IMR-90 (cell line): ENCODE results near the gene HSD17B11. TPM values are rescaled to one million over a fixed set of nuclear protein-coding genes. Genes with fewer than 3 reads are reported as not detected.
"Not testable (repeated sequence)": the region's sequence is repeated elsewhere in the genome, so short reads cannot be mapped to it uniquely, and the experiment has no call there.

Source experiments
- ATAC-seq: fragments of 200-7000 bp; cut with Tn5 transposase; 2 replicates; pipeline ENCODE4 v1.9.1; 2020; ENCODE audit warnings: low read depth, mild to moderate bottlenecking, moderate library complexity
- BruUV-seq: library from RNA; stranded (reverse); fragments of 400-500 nt; replicated peaks from 2 replicates; lab custom pipeline; 2021; lab: Mats Ljungman, UMichigan
- CTCF ChIA-PET: fragments of 300-600 bp; formaldehyde crosslinking; extraction: SDS; loops from one replicate; lab custom pipeline; 2021; ENCODE audit warnings: antibody characterized with exemption; lab: Yijun Ruan, JAX
- POLR2A ChIA-PET: fragments of 300-600 bp; sonication (Branson Sonifier 250); formaldehyde crosslinking; loops from one replicate; lab custom pipeline; 2022; ENCODE audit warnings: antibody characterized with exemption; ENCODE audit not compliant: unreplicated experiment; lab: Charles Lee
- DNase-seq: peaks from one replicate; pipeline ENCODE4 v3.0.0; 2013
- H2AFZ ChIP-seq: replicated peaks from 2 replicates; pipeline ENCODE3; 2013; ENCODE audit warnings: low read length, mild to moderate bottlenecking; ENCODE audit not compliant: poor library complexity
- H2AK5ac ChIP-seq: 2 replicates; pipeline ENCODE4 v1.6.1; 2013; ENCODE audit warnings: low read depth, low read length, inconsistent platforms
- H2AK9ac ChIP-seq: replicated peaks from 2 replicates; pipeline ENCODE3; 2013; ENCODE audit warnings: mild to moderate bottlenecking, low read depth, low read length, moderate library complexity; ENCODE audit not compliant: poor library complexity
- H2BK120ac ChIP-seq: 2 replicates; pipeline ENCODE4 v1.6.1; 2013; ENCODE audit warnings: low read depth, low read length, inconsistent platforms
- H2BK15ac ChIP-seq: 3 replicates; pipeline ENCODE4 v1.6.1; 2013; ENCODE audit warnings: low read depth, low read length, inconsistent platforms
- H2BK20ac ChIP-seq: 2 replicates; pipeline ENCODE4 v1.6.1; 2013; ENCODE audit warnings: low read depth, mild to moderate bottlenecking, inconsistent platforms, low read length, moderate library complexity
- H2BK5ac ChIP-seq: 2 replicates; pipeline ENCODE4 v1.6.1; 2013; ENCODE audit warnings: mild to moderate bottlenecking, low read depth, low read length, inconsistent platforms; ENCODE audit not compliant: poor library complexity, severe bottlenecking
- H3K14ac ChIP-seq: replicated peaks from 2 replicates; pipeline ENCODE4 v1.6.1; 2013; ENCODE audit warnings: low read depth, low read length, inconsistent platforms
- H3K18ac ChIP-seq: 2 replicates; pipeline ENCODE4 v1.6.1; 2013; ENCODE audit warnings: low read depth, low read length, control low read depth
- H3K23ac ChIP-seq: 2 replicates; pipeline ENCODE4 v1.6.1; 2013; ENCODE audit warnings: low read depth, low read length, inconsistent platforms
- H3K27ac ChIP-seq: 2 replicates; pipeline ENCODE4 v1.5.1; 2013; ENCODE audit warnings: mild to moderate bottlenecking, control low read depth, low read length; ENCODE audit not compliant: insufficient read depth
- H3K27me3 ChIP-seq: 2 replicates; pipeline ENCODE4 v1.6.1; 2013; ENCODE audit warnings: low read length; ENCODE audit not compliant: control insufficient read depth, insufficient read depth
- H3K36me3 ChIP-seq: 2 replicates; pipeline ENCODE4 v1.6.1; 2013; ENCODE audit warnings: low read length, mixed read lengths; ENCODE audit not compliant: control insufficient read depth, insufficient read depth
- H3K4ac ChIP-seq: 2 replicates; pipeline ENCODE4 v1.6.1; 2013; ENCODE audit warnings: low read depth, low read length, inconsistent platforms
- H3K4me1 ChIP-seq: 2 replicates; pipeline ENCODE4 v1.6.1; 2013; ENCODE audit warnings: low read length, mixed read lengths; ENCODE audit not compliant: control insufficient read depth, insufficient read depth
- H3K4me2 ChIP-seq: 2 replicates; pipeline ENCODE4 v1.6.1; 2013; ENCODE audit warnings: low read depth, mild to moderate bottlenecking, control low read depth, low read length, moderate library complexity
- H3K4me3 ChIP-seq: 2 replicates; pipeline ENCODE4 v1.5.1; 2013; ENCODE audit warnings: low read depth, mild to moderate bottlenecking, control low read depth, low read length, moderate library complexity; ENCODE audit not compliant: insufficient read depth
- H3K56ac ChIP-seq: 2 replicates; pipeline ENCODE4 v1.6.1; 2013; ENCODE audit warnings: low read length, inconsistent platforms; ENCODE audit not compliant: insufficient read depth; ENCODE audit errors: extremely low read depth
- H3K79me1 ChIP-seq, 2 experiments: 2 replicates each; pipeline ENCODE4 v1.6.1; 2013; ENCODE audit warnings: low read length in 2 of 2, inconsistent platforms in 1 of 2, low read depth in 1 of 2
- H3K9ac ChIP-seq: 2 replicates; pipeline ENCODE4 v1.6.1; 2013; ENCODE audit warnings: low read depth, low read length, control low read depth
- H3K9me1 ChIP-seq: 2 replicates; pipeline ENCODE4 v1.6.1; 2013; ENCODE audit warnings: low read length, inconsistent platforms; ENCODE audit not compliant: insufficient read depth
- H3K9me3 ChIP-seq: 2 replicates; pipeline ENCODE4 v1.6.1; 2013; ENCODE audit warnings: low read length; ENCODE audit not compliant: control insufficient read depth, insufficient read depth
- H4K20me1 ChIP-seq: 2 replicates; pipeline ENCODE4 v1.6.1; 2013; ENCODE audit warnings: low read length, inconsistent platforms; ENCODE audit not compliant: insufficient read depth
- H4K5ac ChIP-seq: 2 replicates; pipeline ENCODE4 v1.6.1; 2013; ENCODE audit warnings: mild to moderate bottlenecking, low read depth, low read length, control low read depth
- H4K8ac ChIP-seq, 2 experiments: 2 replicates each; pipeline ENCODE4 v1.6.1; 2013; ENCODE audit warnings: low read depth in 2 of 2, low read length in 2 of 2, control low read depth in 1 of 2, inconsistent platforms in 1 of 2
- H4K91ac ChIP-seq: 2 replicates; pipeline ENCODE4 v1.6.1; 2013; ENCODE audit warnings: low read depth, low read length, inconsistent platforms; ENCODE audit not compliant: insufficient read depth
- WGBS, 2 experiments: methylation state at CpG; one replicate each; pipeline versions ENCODE4 v1.1.5 to v1.1.7; 2013; ENCODE audit warnings: missing lambda C conversion rate in 2 of 2; ENCODE audit not compliant: insufficient read length in 1 of 2; ENCODE audit errors: extremely low coverage in 2 of 2; 5-methylcytosine and 5-hydroxymethylcytosine counted together
- dilution Hi-C: fragments of 300-500 bp; cut with HindIII; formaldehyde crosslinking; loops from one replicate; pipeline ENCODE4 v1.14.3; 2018; ENCODE audit warnings: low sequenced_read_pairs; ENCODE audit not compliant: unreplicated experiment
- in situ Hi-C: fragments of 300-500 bp; cut with MboI; formaldehyde crosslinking; loops from 3 replicates; pipeline ENCODE4 v1.14.3; 2019; ENCODE audit warnings: low sequenced_read_pairs, inconsistent platforms, mixed read lengths
- intact Hi-C: fragments of 100-400 bp; cut with micrococcal nuclease; formaldehyde crosslinking; loops from 2 replicates; pipeline ENCODE4 v1.10.0; 2022
- polyA plus RNA-seq, 3 experiments: library from polyadenylated mRNA; depleted of rRNA; stranded (reverse); fragments of >200 nt; gene quantifications; 2 replicates each; pipeline ENCODE4 v1.2.3, GENCODE V29; 2012; ENCODE audit warnings: low replicate concordance in 1 of 3
- total RNA-seq: library from RNA; depleted of rRNA; stranded (reverse); fragments of >200 nt; gene quantifications from 2 replicates; pipeline ENCODE4 v1.2.3, GENCODE V29; 2012

HSD17B11 gene
- total and polyA plus RNA-seq, 2 of the 4 experiments (the other 2 are of a cell fraction): 11.3 to 12.0 TPM

GRCh38 chr4:87384466-87385132 is 6.4 kb downstream of the HSD17B11 start:
- H3K4ac ChIP-seq, H4K5ac ChIP-seq, H3K27me3 ChIP-seq, CTCF ChIA-PET, in situ Hi-C loops, H4K8ac ChIP-seq, H2BK20ac ChIP-seq, intact Hi-C loops, DNase-seq, H3K36me3 ChIP-seq, H3K4me3 ChIP-seq, H3K9me1 ChIP-seq, H2BK120ac ChIP-seq, H3K9ac ChIP-seq, H3K9me3 ChIP-seq, H4K91ac ChIP-seq, H2AK9ac ChIP-seq, H3K27ac ChIP-seq, H3K4me1 ChIP-seq, H3K23ac ChIP-seq, H2BK15ac ChIP-seq, H3K18ac ChIP-seq, dilution Hi-C loops, H3K56ac ChIP-seq, H3K14ac ChIP-seq, H2AK5ac ChIP-seq, H3K4me2 ChIP-seq, H2AFZ ChIP-seq, ATAC-seq, POLR2A ChIA-PET, H4K20me1 ChIP-seq, H2BK5ac ChIP-seq, BruUV-seq: not testable (repeated sequence)
- H3K79me1 ChIP-seq: peaks cover 22 to 34% of the 10 kb centered on the region in 2 experiments; a peak in 3 of 4 replicates
- no CpG with 5 or more reads among the region's 9 CpGs for WGBS, 2 experiments
